Measurements from ENCODE around the gene TAB2. TPM values are rescaled to one million over a fixed set of nuclear protein-coding genes. Genes with fewer than 3 reads are reported as not detected.
A peak's percentile ranks its signal among the peaks of the same experiment; 100 is the strongest.

The TAB2 gene
- total and polyA plus RNA-seq, 4 experiments from 2014 or later, result 27.0 to 116 (median 68.4) TPM

- H3K27me3 Mint-ChIP-seq, result no peaks in the 10 kb centered on the region
- ChIA-PET POLR2A (ENCODE audit: partially characterized antibody) (no interaction called here), CTCF (ENCODE audit: partially characterized antibody) (interaction anchor here (0.9 to 1.2 kb wide), 2 partner anchors 8 to 101 kb away, joined by 3 read pairs; no protein-coding TSS in a partner anchor)
- H3K4me1 Mint-ChIP-seq, result peaks cover 76 to 98% (median 85%) of the 10 kb centered on the region in 4 donors
- no peaks in the 10 kb centered on the region for H3K36me3 ChIP-seq (ENCODE audit: insufficient read depth, low read length)
- no peaks in the 10 kb centered on the region for H3K9me3 ChIP-seq (ENCODE audit: control insufficient read depth in 1 of 2, low read length in 2 of 2)
- peak overlapping the region; percentile 17 to 70 (median 62) for H3K4me3 Mint-ChIP-seq
- H3K4me1 ChIP-seq (ENCODE audit: insufficient read depth, low read length), result peaks cover 98% of the 10 kb centered on the region
- peak overlapping the region; percentile 19 to 75 (median 60) for H3K27ac Mint-ChIP-seq
- no peaks in the 10 kb centered on the region for H3K27me3 ChIP-seq (ENCODE audit: insufficient read depth, low read length)
- no peaks in the 10 kb centered on the region for H3K9me3 Mint-ChIP-seq
- peaks cover 0 to under 1% of the 10 kb centered on the region in 2 donors for H3K36me3 Mint-ChIP-seq
- DNase-seq, result no peak
- intact Hi-C loops (cut with micrococcal nuclease), result loop anchor here (1.0 kb wide), 1 partner anchor 10 kb away; no protein-coding TSS in a partner anchor
- H3K4me3 ChIP-seq (ENCODE audit: low read length in 2 of 2), result no peak overlapping the region
- H3K27ac ChIP-seq (ENCODE audit: low read depth, low read length), result no peak overlapping the region
Measured at GRCh38 chr6:149331043-149331807, 13.7 kb downstream of the TAB2 start.

- H3K27ac ChIP-seq (ENCODE audit: low read depth, low read length), result no peak overlapping the region
- no peak for DNase-seq
- ChIA-PET POLR2A (ENCODE audit: partially characterized antibody) (no interaction called here), CTCF (ENCODE audit: partially characterized antibody) (interaction anchor here (1.2 kb wide), 1 partner anchor 9 kb away, joined by 3 read pairs; no protein-coding TSS in a partner anchor)
- no peaks in the 10 kb centered on the region for H3K36me3 ChIP-seq (ENCODE audit: insufficient read depth, low read length)
- no peak overlapping the region for H3K4me3 ChIP-seq (ENCODE audit: low read length in 2 of 2)
- H3K27me3 ChIP-seq (ENCODE audit: insufficient read depth, low read length), result no peaks in the 10 kb centered on the region
- Mint-ChIP-seq H3K9me3 (no peaks in the 10 kb centered on the region), H3K4me1 (peaks cover 80 to 98% (median 87%) of the 10 kb centered on the region in 4 donors), H3K36me3 (no peaks in the 10 kb centered on the region), H3K27me3 (no peaks in the 10 kb centered on the region), H3K27ac (peak overlapping the region; percentile 9 to 65 (median 49)), H3K4me3 (peak overlapping the region; percentile 0 to 70 (median 62))
- H3K9me3 ChIP-seq (ENCODE audit: control insufficient read depth in 1 of 2, low read length in 2 of 2), result no peaks in the 10 kb centered on the region
- H3K4me1 ChIP-seq (ENCODE audit: insufficient read depth, low read length), result peaks cover 98% of the 10 kb centered on the region
- intact Hi-C loops (cut with micrococcal nuclease), result loop anchor here (1.0 kb wide), 1 partner anchor 11 kb away; no protein-coding TSS in a partner anchor
Measured at GRCh38 chr6:149331871-149332270, 14.4 kb downstream of the TAB2 start.

DNA sequence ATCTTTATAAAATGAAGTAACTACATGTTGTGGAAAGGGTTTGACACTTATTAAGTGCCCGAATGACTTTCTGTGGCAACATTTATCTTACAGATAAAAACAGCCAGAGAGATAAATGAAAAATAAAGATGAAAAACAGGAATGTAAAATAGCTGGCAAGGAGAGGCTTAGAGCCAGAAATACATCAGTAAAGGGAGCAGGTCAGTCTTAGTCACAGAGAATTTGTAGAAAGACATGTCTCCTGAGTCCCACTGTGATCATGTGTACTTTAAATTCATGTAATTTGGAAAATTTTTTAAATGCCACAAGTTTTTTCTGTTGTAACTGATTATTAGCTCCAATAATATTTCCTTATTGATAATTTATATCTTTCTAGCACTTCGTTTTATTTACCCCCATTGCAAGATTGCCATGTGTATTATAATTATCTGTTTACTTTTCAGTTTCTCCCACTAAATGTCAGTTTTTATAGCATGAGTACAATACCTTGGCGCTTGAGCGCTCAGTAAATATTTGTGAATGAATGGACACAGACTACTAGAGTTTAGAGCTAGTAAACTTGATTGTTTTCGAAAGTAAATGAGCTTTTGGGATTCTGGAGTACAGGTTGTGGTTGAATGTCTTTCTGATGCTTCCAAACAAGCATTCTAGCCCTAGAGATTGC is 15.2 kb downstream of the TAB2 start:
- H3K27me3 Mint-ChIP-seq, result no peaks in the 10 kb centered on the region
- Histone ChIP-seq H3K9me3 (ENCODE audit: control insufficient read depth in 1 of 2, low read length in 2 of 2) (no peaks in the 10 kb centered on the region), H3K4me1 (ENCODE audit: insufficient read depth, low read length) (peaks cover 98% of the 10 kb centered on the region), H3K36me3 (ENCODE audit: insufficient read depth, low read length) (no peaks in the 10 kb centered on the region), H3K27ac (ENCODE audit: low read depth, low read length) (no peak overlapping the region), H3K27me3 (ENCODE audit: insufficient read depth, low read length) (no peaks in the 10 kb centered on the region), H3K4me3 (ENCODE audit: low read length in 2 of 2) (no peak overlapping the region)
- no peak for DNase-seq
- intact Hi-C loops (cut with micrococcal nuclease), result no loop called here
- peak overlapping the region in 6 of 8 donors; percentile 43 to 70 (median 60) for H3K4me3 Mint-ChIP-seq
- ChIA-PET POLR2A (ENCODE audit: partially characterized antibody) (interaction anchor here (0.7 to 1.2 kb wide), 4 partner anchors 11 to 140 kb away, joined by 3 to 4 read pairs (median 4); no protein-coding TSS in a partner anchor), CTCF (ENCODE audit: partially characterized antibody) (interaction anchor here (1.3 to 1.5 kb wide), 3 partner anchors 8 to 99 kb away, joined by 3 to 7 read pairs (median 5); no protein-coding TSS in a partner anchor)
- no peaks in the 10 kb centered on the region for H3K9me3 Mint-ChIP-seq
- H3K27ac Mint-ChIP-seq, result peak overlapping the region in 4 of 7 donors; percentile 7 to 75 (median 31)
- peaks cover 80 to 97% (median 86%) of the 10 kb centered on the region in 4 donors for H3K4me1 Mint-ChIP-seq
- no peaks in the 10 kb centered on the region for H3K36me3 Mint-ChIP-seq

GRCh38 chr6:149333266-149333620 is 15.7 kb downstream of the TAB2 start:
- Mint-ChIP-seq H3K27ac (peak overlapping the region in 4 of 7 donors; percentile 19 to 28 (median 26)), H3K9me3 (no peaks in the 10 kb centered on the region), H3K27me3 (no peaks in the 10 kb centered on the region), H3K36me3 (peaks cover 2 to 3% of the 10 kb centered on the region in 2 donors), H3K4me1 (peaks cover 80 to 97% (median 86%) of the 10 kb centered on the region in 4 donors), H3K4me3 (peak overlapping the region in 6 of 8 donors; percentile 30 to 63 (median 48))
- ChIA-PET POLR2A (ENCODE audit: partially characterized antibody) (interaction anchor here (0.7 to 1.9 kb wide), 6 partner anchors 11 to 140 kb away, joined by 3 to 5 read pairs (median 4); no protein-coding TSS in a partner anchor), CTCF (ENCODE audit: partially characterized antibody) (interaction anchor here (1.3 to 1.5 kb wide), 3 partner anchors 8 to 98 kb away, joined by 3 to 7 read pairs (median 5); no protein-coding TSS in a partner anchor)
- intact Hi-C loops (cut with micrococcal nuclease), result no loop called here
- H3K36me3 ChIP-seq (ENCODE audit: insufficient read depth, low read length), result no peaks in the 10 kb centered on the region
- no peak for DNase-seq
- peaks cover 98% of the 10 kb centered on the region for H3K4me1 ChIP-seq (ENCODE audit: insufficient read depth, low read length)
- H3K27ac ChIP-seq (ENCODE audit: low read depth, low read length), result no peak overlapping the region
- H3K9me3 ChIP-seq (ENCODE audit: control insufficient read depth in 1 of 2, low read length in 2 of 2), result no peaks in the 10 kb centered on the region
- H3K4me3 ChIP-seq (ENCODE audit: low read length in 2 of 2), result no peak overlapping the region
- no peaks in the 10 kb centered on the region for H3K27me3 ChIP-seq (ENCODE audit: insufficient read depth, low read length)

DNA sequence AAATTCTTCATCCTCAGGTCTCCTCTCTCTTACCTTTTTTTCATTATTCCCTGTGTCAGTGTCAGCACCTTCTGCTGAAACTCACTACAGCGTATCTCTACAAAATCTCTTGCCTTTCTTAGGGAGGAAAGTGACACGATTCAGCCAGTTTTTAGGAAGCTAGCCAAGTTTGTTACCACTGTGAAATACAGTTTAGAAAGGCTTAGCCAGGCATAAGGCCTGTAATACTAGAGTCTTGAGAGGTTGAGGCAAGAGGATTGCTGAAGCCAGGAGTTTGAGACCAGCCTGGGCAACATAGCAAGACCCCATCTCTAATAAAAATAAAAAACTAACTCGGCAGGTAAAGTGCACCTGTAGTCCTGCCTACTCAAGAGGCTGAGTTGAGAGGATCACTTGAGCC is 16.7 kb downstream of the TAB2 start:
- H3K4me3 Mint-ChIP-seq, result peak overlapping the region in 7 of 8 donors; percentile 15 to 74 (median 33)
- no peaks in the 10 kb centered on the region for H3K9me3 Mint-ChIP-seq
- H3K27ac ChIP-seq (ENCODE audit: low read depth, low read length), result no peak overlapping the region

GRCh38 chr6:149334682-149335160 is 17.2 kb downstream of the TAB2 start:
- peaks cover 70 to 90% (median 81%) of the 10 kb centered on the region in 4 donors for H3K4me1 Mint-ChIP-seq
- H3K4me3 Mint-ChIP-seq, result peak overlapping the region in 7 of 8 donors; percentile 2 to 74 (median 29)
- Histone ChIP-seq H3K4me1 (ENCODE audit: insufficient read depth, low read length) (peaks cover 94% of the 10 kb centered on the region), H3K4me3 (ENCODE audit: low read length in 2 of 2) (no peak overlapping the region), H3K36me3 (ENCODE audit: insufficient read depth, low read length) (no peaks in the 10 kb centered on the region), H3K27ac (ENCODE audit: low read depth, low read length) (no peak overlapping the region), H3K27me3 (ENCODE audit: insufficient read depth, low read length) (no peaks in the 10 kb centered on the region), H3K9me3 (ENCODE audit: control insufficient read depth in 1 of 2, low read length in 2 of 2) (no peaks in the 10 kb centered on the region)
- no peak for DNase-seq
- POLR2A ChIA-PET (ENCODE audit: partially characterized antibody), result interaction anchor here (1.3 to 1.9 kb wide), 2 partner anchors 12 to 63 kb away, joined by 3 to 5 read pairs; no protein-coding TSS in a partner anchor
- CTCF ChIA-PET (ENCODE audit: partially characterized antibody), result interaction anchor here (0.7 kb wide), 1 partner anchor 146 kb away, joined by 3 read pairs; no protein-coding TSS in a partner anchor
- H3K36me3 Mint-ChIP-seq, result peaks cover 7 to 9% of the 10 kb centered on the region in 2 donors
- H3K9me3 Mint-ChIP-seq, result no peaks in the 10 kb centered on the region
- H3K27ac Mint-ChIP-seq, result peak overlapping the region in 6 of 7 donors; percentile 1 to 69 (median 20)
- no peaks in the 10 kb centered on the region for H3K27me3 Mint-ChIP-seq
- intact Hi-C loops (cut with micrococcal nuclease), result no loop called here

More for the DNA sequence above, 16.7 kb downstream of the TAB2 start:
- ChIA-PET CTCF (ENCODE audit: partially characterized antibody) (interaction anchor here (0.7 to 1.5 kb wide), 4 partner anchors 9 to 145 kb away, joined by 3 to 7 read pairs (median 4); no protein-coding TSS in a partner anchor), POLR2A (ENCODE audit: partially characterized antibody) (interaction anchor here (1.0 to 1.9 kb wide), 3 partner anchors 12 to 64 kb away, joined by 3 to 5 read pairs (median 3); no protein-coding TSS in a partner anchor)
- peaks cover 7 to 9% of the 10 kb centered on the region in 2 donors for H3K36me3 Mint-ChIP-seq
- H3K27ac Mint-ChIP-seq, result peak overlapping the region in 5 of 7 donors; percentile 10 to 82 (median 63)
- no peaks in the 10 kb centered on the region for H3K9me3 ChIP-seq (ENCODE audit: control insufficient read depth in 1 of 2, low read length in 2 of 2)
- peaks cover 75 to 96% (median 85%) of the 10 kb centered on the region in 4 donors for H3K4me1 Mint-ChIP-seq
- no peak overlapping the region for H3K4me3 ChIP-seq (ENCODE audit: low read length in 2 of 2)
- no peak for DNase-seq
- intact Hi-C loops (cut with micrococcal nuclease), result no loop called here
- H3K36me3 ChIP-seq (ENCODE audit: insufficient read depth, low read length), result no peaks in the 10 kb centered on the region
- no peaks in the 10 kb centered on the region for H3K27me3 Mint-ChIP-seq
- H3K4me1 ChIP-seq (ENCODE audit: insufficient read depth, low read length), result peaks cover 96% of the 10 kb centered on the region
- H3K27me3 ChIP-seq (ENCODE audit: insufficient read depth, low read length), result no peaks in the 10 kb centered on the region
